A673 (cell line): ENCODE measurements around the gene KBTBD6.

Experiments used
- CTCF ChIP-seq: fragments of 300-800, 200-600 bp; sonication (generic); conservative IDR thresholded peaks from 2 replicates; pipeline ENCODE4 v1.5.1; 2017; ENCODE audit warnings: low read depth, mild to moderate bottlenecking, antibody characterized with exemption, low read length, moderate library complexity, mixed read lengths
- EZH2 ChIP-seq: fragments of 200-600 bp; sonication (generic); IDR thresholded peaks from 2 replicates; pipeline ENCODE4 v1.6.1; 2017; ENCODE audit warnings: borderline replicate concordance, low read depth, mild to moderate bottlenecking, mixed read lengths, antibody characterized with exemption, low read length; ENCODE audit not compliant: poor library complexity, severe bottlenecking

DNA sequence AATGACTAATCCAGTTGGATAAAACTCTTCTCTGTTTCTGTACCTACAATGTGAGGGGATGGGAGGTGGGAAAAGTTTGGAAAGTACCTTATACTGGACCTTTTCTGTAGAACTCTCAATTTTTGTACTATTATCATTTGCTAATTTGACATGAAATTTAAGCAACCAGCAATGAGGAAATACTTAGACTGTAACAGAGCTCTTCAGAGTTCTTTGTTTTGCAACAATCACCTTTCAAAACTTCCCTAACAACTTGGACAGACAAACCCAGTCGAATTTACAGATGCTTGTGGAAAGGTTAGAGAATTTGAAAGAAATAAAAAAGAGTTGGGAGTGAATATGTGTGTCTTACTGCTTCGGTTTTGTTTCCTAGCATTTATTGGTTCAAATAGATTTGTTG, 45.0 kb upstream of the KBTBD6 start:
- TF ChIP-seq CTCF: no peak
- TF ChIP-seq EZH2: no peak
